Body of pancreas (tissue), 4 donors: Measurements from ENCODE around the gene SMARCA2.

ENCODE experiments used
- CTCF ChIP-seq, 7 experiments: fragments of 450-650 bp in 4 of 7; fragments of 200-600 bp in 3 of 7; sonication (generic) in 3 of 7; IDR thresholded peaks; one replicate each; pipeline ENCODE4 v1.5.1; 2016 to 2019; ENCODE audit warnings: antibody characterized with exemption in 7 of 7
- POLR2A ChIP-seq, 3 donors: fragments of 450-650 bp; IDR thresholded peaks; one replicate each; pipeline ENCODE4 v1.6.1; 2016; ENCODE audit warnings: antibody characterized with exemption in 3 of 3, mild to moderate bottlenecking in 2 of 3

- TF ChIP-seq CTCF (IDR thresholded peaks at IDR 0.05) (no peak), POLR2A (IDR thresholded peaks at IDR 0.05) (no peak)
Measured at GRCh38 chr9:2086116-2086515, 71.0 kb downstream of the SMARCA2 start.
